H9 (cell line): ENCODE measurements around the gene ENKD1. TPM values are rescaled to one million over a fixed set of nuclear protein-coding genes. Genes with fewer than 3 reads are reported as not detected.
A peak's percentile ranks its signal among the peaks of the same experiment; 100 is the strongest.

Experiments used
- DNase-seq: peaks from one replicate; pipeline ENCODE4 v3.0.0-alpha.2; 2017
- H2AFZ ChIP-seq: one replicate; pipeline ENCODE4 v1.6.1; 2013; ENCODE audit warnings: mild to moderate bottlenecking, low read length, control low read depth, moderate library complexity
- H2AK5ac ChIP-seq: 2 replicates; pipeline ENCODE4 v1.6.1; 2013; ENCODE audit warnings: low read length, control low read depth, mixed read lengths; ENCODE audit not compliant: insufficient read length
- H2BK120ac ChIP-seq: one replicate; pipeline ENCODE4 v1.6.1; 2013; ENCODE audit warnings: low read depth, mild to moderate bottlenecking, low read length, control low read depth, inconsistent platforms; ENCODE audit not compliant: poor library complexity, severe bottlenecking
- H2BK12ac ChIP-seq: 2 replicates; pipeline ENCODE4 v1.6.1; 2013; ENCODE audit warnings: low read length, control low read depth, mixed read lengths, low read depth; ENCODE audit not compliant: insufficient read length
- H2BK15ac ChIP-seq: 2 replicates; pipeline ENCODE4 v1.6.1; 2013; ENCODE audit warnings: low read depth, low read length, control low read depth
- H2BK20ac ChIP-seq: one replicate; pipeline ENCODE4 v1.6.1; 2013; ENCODE audit warnings: low read depth, mild to moderate bottlenecking, low read length, control low read depth, inconsistent platforms; ENCODE audit not compliant: poor library complexity, severe bottlenecking
- H2BK5ac ChIP-seq: 2 replicates; pipeline ENCODE4 v1.6.1; 2013; ENCODE audit warnings: low read length, control low read depth, mixed read lengths; ENCODE audit not compliant: insufficient read length
- H3K14ac ChIP-seq: 2 replicates; pipeline ENCODE4 v1.6.1; 2013; ENCODE audit warnings: low read length, control low read depth; ENCODE audit not compliant: insufficient read depth
- H3K18ac ChIP-seq: 2 replicates; pipeline ENCODE4 v1.6.1; 2013; ENCODE audit warnings: low read depth, mild to moderate bottlenecking, mixed read lengths, low read length, control low read depth; ENCODE audit not compliant: insufficient read length
- H3K23ac ChIP-seq: 2 replicates; pipeline ENCODE4 v1.6.1; 2013; ENCODE audit warnings: low read length, control low read depth, mixed read lengths, low read depth; ENCODE audit not compliant: insufficient read length
- H3K23me2 ChIP-seq: 2 replicates; pipeline ENCODE4 v1.6.1; 2013; ENCODE audit warnings: low read depth, mild to moderate bottlenecking, mixed read lengths, low read length, control low read depth; ENCODE audit not compliant: insufficient read length, poor library complexity, severe bottlenecking
- H3K27ac ChIP-seq: 2 replicates; pipeline ENCODE4 v1.5.1; 2013; ENCODE audit warnings: low read length, control low read depth, mixed read lengths, low read depth; ENCODE audit not compliant: insufficient read length
- H3K27me3 ChIP-seq: 2 replicates; pipeline ENCODE4 v1.6.1; 2013; ENCODE audit warnings: low read length, control low read depth, inconsistent platforms; ENCODE audit not compliant: insufficient read depth
- H3K4ac ChIP-seq: 2 replicates; pipeline ENCODE4 v1.6.1; 2013; ENCODE audit warnings: low read depth, mild to moderate bottlenecking, control low read depth, inconsistent platforms, low read length, moderate library complexity
- H3K4me1 ChIP-seq: 2 replicates; pipeline ENCODE4 v1.6.1; 2013; ENCODE audit warnings: low read length, control low read depth, inconsistent platforms; ENCODE audit not compliant: insufficient read depth
- H3K4me2 ChIP-seq: 2 replicates; pipeline ENCODE4 v1.6.1; 2013; ENCODE audit warnings: low read length, control low read depth, mixed read lengths; ENCODE audit not compliant: insufficient read length, insufficient read depth
- H3K56ac ChIP-seq: 2 replicates; pipeline ENCODE4 v1.6.1; 2013; ENCODE audit warnings: low read depth, mild to moderate bottlenecking, mixed read lengths, low read length, control low read depth; ENCODE audit not compliant: insufficient read length
- H3K79me1 ChIP-seq: 2 replicates; pipeline ENCODE4 v1.6.1; 2013; ENCODE audit warnings: low read depth, mild to moderate bottlenecking, moderate library complexity, low read length, control low read depth, inconsistent platforms; ENCODE audit not compliant: insufficient read depth, poor library complexity, severe bottlenecking
- H3K79me2 ChIP-seq: 2 replicates; pipeline ENCODE4 v1.6.1; 2013; ENCODE audit warnings: low read length, control low read depth, inconsistent platforms; ENCODE audit not compliant: insufficient read depth
- H3K9ac ChIP-seq: 2 replicates; pipeline ENCODE4 v1.6.1; 2013; ENCODE audit warnings: low read length, control low read depth, mixed read lengths; ENCODE audit not compliant: insufficient read length; ENCODE audit errors: extremely low read depth
- H3K9me3 ChIP-seq: one replicate; pipeline ENCODE4 v1.6.1; 2013; ENCODE audit warnings: low read depth, low read length, inconsistent platforms; ENCODE audit not compliant: control insufficient read depth
- H3T11ph ChIP-seq: one replicate; pipeline ENCODE4 v1.6.1; 2013; ENCODE audit warnings: mild to moderate bottlenecking, low read length, control low read depth, inconsistent platforms
- H4K20me1 ChIP-seq: one replicate; pipeline ENCODE4 v1.6.1; 2013; ENCODE audit not compliant: control insufficient read depth, insufficient read length, insufficient read depth
- H4K5ac ChIP-seq: 2 replicates; pipeline ENCODE4 v1.6.1; 2013; ENCODE audit warnings: low read depth, mild to moderate bottlenecking, mixed read lengths, low read length, control low read depth; ENCODE audit not compliant: insufficient read length
- H4K8ac ChIP-seq: replicated peaks from 2 replicates; pipeline ENCODE4 v1.6.1; 2013; ENCODE audit warnings: low read length, control low read depth, mixed read lengths, low read depth; ENCODE audit not compliant: insufficient read length
- H4K91ac ChIP-seq: 2 replicates; pipeline ENCODE4 v1.6.1; 2013; ENCODE audit warnings: low read depth, mild to moderate bottlenecking, moderate library complexity, mixed read lengths, low read length, control low read depth; ENCODE audit not compliant: insufficient read length
- H3K27ac Mint-ChIP-seq, 3 experiments: 2 replicates in 2 of 3; 3 replicates in 1 of 3; pipeline ENCODE4 v1.8.0; 2020 to 2021; ENCODE audit warnings: mixed read lengths in 3 of 3, mild to moderate bottlenecking in 1 of 3, moderate library complexity in 1 of 3
- H3K27me3 Mint-ChIP-seq: 2 replicates; pipeline ENCODE4 v1.8.0; 2021; ENCODE audit warnings: low read depth, mild to moderate bottlenecking, moderate library complexity, mixed read lengths
- H3K36me3 Mint-ChIP-seq, 3 experiments: 2 replicates in 2 of 3; 3 replicates in 1 of 3; pipeline ENCODE4 v1.8.0; 2020 to 2021; ENCODE audit warnings: low read depth in 3 of 3, mixed read lengths in 3 of 3; ENCODE audit not compliant: insufficient read depth in 1 of 3
- H3K4me1 Mint-ChIP-seq, 2 experiments: 2 replicates each; pipeline ENCODE4 v1.8.0; 2020; ENCODE audit warnings: mixed read lengths in 2 of 2
- H3K4me3 Mint-ChIP-seq, 2 experiments: 2 replicates in 1 of 2; 3 replicates in 1 of 2; pipeline ENCODE4 v1.8.0; 2020 to 2021; ENCODE audit warnings: mild to moderate bottlenecking in 2 of 2, mixed read lengths in 2 of 2, moderate library complexity in 1 of 2
- H3K9me3 Mint-ChIP-seq, 2 experiments: 2 replicates in 1 of 2; 3 replicates in 1 of 2; pipeline ENCODE4 v1.8.0; 2020; ENCODE audit warnings: mild to moderate bottlenecking in 2 of 2, mixed read lengths in 2 of 2, moderate library complexity in 1 of 2
- CTCF ChIP-seq: fragments of 200-600 bp; sonication (generic); conservative IDR thresholded peaks from 3 replicates; pipeline ENCODE4 v1.8.0; 2021; ENCODE audit warnings: antibody characterized with exemption, mild to moderate bottlenecking
- WGBS: extraction: QIAGEN DNeasy Blood & Tissue Kit; methylation state at CpG from one replicate; pipeline ENCODE4 v1.1.7; 2013; ENCODE audit warnings: missing lambda C conversion rate, low lambda C conversion rate, mixed read lengths; ENCODE audit not compliant: insufficient read length; ENCODE audit errors: extremely low coverage; 5-methylcytosine and 5-hydroxymethylcytosine counted together
- total RNA-seq: library from RNA; stranded (reverse); gene quantifications from 2 replicates; pipeline ENCODE4 v1.2.1, GENCODE V29; 2021

ENKD1 gene
- total RNA-seq, 1 experiment from 2014 or later, result 9.5 TPM

- H3K27ac Mint-ChIP-seq, result no peak overlapping the region
Observed at GRCh38 chr16:67654403-67654911, 12.1 kb downstream of the ENKD1 start.

More at GRCh38 chr16:67654403-67654911, 12.1 kb downstream of the ENKD1 start:
- no CpG with 5 or more reads among the region's 30 CpGs for WGBS
- no peak overlapping the region for H2AK5ac ChIP-seq
- H3K4me1 Mint-ChIP-seq, result peaks cover 8 to 11% of the 10 kb centered on the region in 2 experiments
- no peaks in the 10 kb centered on the region; the same call in 1 of the 2 replicates for H3K27me3 ChIP-seq
- no peaks in the 10 kb centered on the region for H3K79me1 ChIP-seq
- no peak for TF ChIP-seq CTCF
- H3K4me2 ChIP-seq, result no peak overlapping the region
- no peak overlapping the region for H2BK15ac ChIP-seq
- H3K4ac ChIP-seq, result no peak overlapping the region
- no peak overlapping the region for H2BK20ac ChIP-seq
- no peak overlapping the region for H4K8ac ChIP-seq
- no peak overlapping the region for H3K56ac ChIP-seq
- no peak overlapping the region for H3K14ac ChIP-seq
- H3T11ph ChIP-seq, result no peak overlapping the region
- no peak overlapping the region for H2BK5ac ChIP-seq
- H3K18ac ChIP-seq, result no peak overlapping the region
- H4K5ac ChIP-seq, result no peak overlapping the region
- peaks cover 12 to 52% (median 39%) of the 10 kb centered on the region in 3 experiments for H3K36me3 Mint-ChIP-seq
- H3K23me2 ChIP-seq, result peaks cover 3% of the 10 kb centered on the region
- H3K4me3 Mint-ChIP-seq, result peak overlapping the region in 1 of 2 experiments; percentile 54; a peak in 3 of 5 replicates
- DNase-seq, result no peak
- H2BK120ac ChIP-seq, result no peak overlapping the region
- no peak overlapping the region for H3K23ac ChIP-seq
- no peak overlapping the region for H2BK12ac ChIP-seq
- H3K79me2 ChIP-seq, result no peaks in the 10 kb centered on the region
- no peaks in the 10 kb centered on the region for H3K9me3 ChIP-seq
- no peaks in the 10 kb centered on the region for H3K4me1 ChIP-seq
- H3K27ac ChIP-seq, result no peak overlapping the region
- no peak overlapping the region for H3K9ac ChIP-seq
- peaks cover 5% of the 10 kb centered on the region for H3K27me3 Mint-ChIP-seq
- H2AFZ ChIP-seq, result no peak overlapping the region
- no peak overlapping the region for H4K91ac ChIP-seq
- H3K9me3 Mint-ChIP-seq, result no peaks in the 10 kb centered on the region; a peak in 1 of 5 replicates
- H4K20me1 ChIP-seq, result no peaks in the 10 kb centered on the region
